H7 (cell line): ENCODE results near the gene ZGPAT. TPM values are rescaled to one million over a fixed set of nuclear protein-coding genes. Genes with fewer than 3 reads are reported as not detected.

Experiments used
- DNase-seq: peaks from one replicate; pipeline ENCODE4 v3.0.0; 2012
- H3K27me3 ChIP-seq: 2 replicates; pipeline ENCODE4 v1.6.0; 2011; ENCODE audit warnings: mild to moderate bottlenecking, low read length; ENCODE audit not compliant: control insufficient read depth, insufficient read depth
- H3K36me3 ChIP-seq: replicated peaks from 2 replicates; pipeline ENCODE4 v1.5.1; 2011; ENCODE audit warnings: low read length; ENCODE audit not compliant: control insufficient read depth, insufficient read depth
- H3K4me3 ChIP-seq: 2 replicates; pipeline ENCODE4 v1.5.1; 2011; ENCODE audit warnings: low read depth, mild to moderate bottlenecking, control low read depth, low read length, moderate library complexity; ENCODE audit not compliant: insufficient read depth
- total RNA-seq: library from RNA; depleted of rRNA; stranded (reverse); fragments of >200 nt; shearing (Covaris generic); gene quantifications from 2 replicates; pipeline ENCODE4 v1.2.3, GENCODE V29; 2014

ZGPAT gene
- total RNA-seq, 1 experiment from 2014 or later = 52.0 TPM

GRCh38 chr20:63686094-63686491 is 21.7 kb upstream of the ZGPAT start:
- H3K27me3 ChIP-seq = no peaks in the 10 kb centered on the region
- no peaks in the 10 kb centered on the region for H3K36me3 ChIP-seq
- H3K4me3 ChIP-seq = no peak overlapping the region
- no peak for DNase-seq

- Histone ChIP-seq H3K36me3 (no peaks in the 10 kb centered on the region), H3K4me3 (no peak overlapping the region), H3K27me3 (no peaks in the 10 kb centered on the region)
- DNase-seq = peak; percentile 70
These were observed 21.1 kb upstream of the ZGPAT start for GRCh38 chr20:63686492-63687321.

GRCh38 chr20:63687419-63688178 is 20.2 kb upstream of the ZGPAT start:
- Histone ChIP-seq H3K36me3 (no peaks in the 10 kb centered on the region), H3K4me3 (no peak overlapping the region), H3K27me3 (no peaks in the 10 kb centered on the region)
- DNase-seq = no peak

- H3K27me3 ChIP-seq = no peaks in the 10 kb centered on the region
- DNase-seq = no peak
- H3K36me3 ChIP-seq = no peaks in the 10 kb centered on the region
- no peak overlapping the region for H3K4me3 ChIP-seq
These were observed 19.4 kb upstream of the ZGPAT start for GRCh38 chr20:63688228-63689045.

GRCh38 chr20:63689046-63690002 is 18.5 kb upstream of the ZGPAT start:
- peaks cover 1% of the 10 kb centered on the region; the same call in 1 of the 2 replicates for H3K36me3 ChIP-seq
- no peak for DNase-seq
- H3K4me3 ChIP-seq = no peak overlapping the region
- no peaks in the 10 kb centered on the region for H3K27me3 ChIP-seq

- DNase-seq = no peak
- Histone ChIP-seq H3K27me3 (no peaks in the 10 kb centered on the region), H3K4me3 (no peak overlapping the region), H3K36me3 (peaks cover 1% of the 10 kb centered on the region; the same call in 1 of the 2 replicates)
These were observed 17.6 kb upstream of the ZGPAT start for GRCh38 chr20:63690003-63690897.

GRCh38 chr20:63690898-63691710 is 16.7 kb upstream of the ZGPAT start:
- DNase-seq = peak; percentile 76
- no peaks in the 10 kb centered on the region for H3K27me3 ChIP-seq
- no peak overlapping the region for H3K4me3 ChIP-seq
- H3K36me3 ChIP-seq = peaks cover 1% of the 10 kb centered on the region; the same call in 1 of the 2 replicates

GRCh38 chr20:63691711-63692435 is 16.0 kb upstream of the ZGPAT start:
- Histone ChIP-seq H3K36me3 (peaks cover 1% of the 10 kb centered on the region; the same call in 1 of the 2 replicates), H3K27me3 (no peaks in the 10 kb centered on the region; the same call in 1 of the 2 replicates), H3K4me3 (no peak overlapping the region)
- DNase-seq = peak; percentile 66

GRCh38 chr20:63692436-63693082 is 15.3 kb upstream of the ZGPAT start:
- H3K4me3 ChIP-seq = no peak overlapping the region
- DNase-seq = no peak
- no peaks in the 10 kb centered on the region; the same call in 1 of the 2 replicates for H3K27me3 ChIP-seq
- peaks cover 1% of the 10 kb centered on the region; the same call in 1 of the 2 replicates for H3K36me3 ChIP-seq

- DNase-seq = peak; percentile 56
- Histone ChIP-seq H3K36me3 (peaks cover 1% of the 10 kb centered on the region; the same call in 1 of the 2 replicates), H3K27me3 (no peaks in the 10 kb centered on the region; the same call in 1 of the 2 replicates), H3K4me3 (no peak overlapping the region)
These were observed 14.6 kb upstream of the ZGPAT start for GRCh38 chr20:63693083-63693732.
